T-helper 1 cell treated with Interleukin-12 subunit alpha and Interleukin-12 subunit beta and Interleukin-4 antibody, amounts not matched to agents 30 ng/mL and 1 ng/mL, for 36 hours (primary cell): Measurements from ENCODE around the gene SCO1. TPM values are rescaled to one million over a fixed set of nuclear protein-coding genes. Genes with fewer than 3 reads are reported as not detected.

Experiments used
- intact Hi-C: fragments of 100-400 bp; cut with micrococcal nuclease; formaldehyde crosslinking; loops from one replicate; pipeline ENCODE4 v1.15.1; 2024
- total RNA-seq: library from RNA; stranded (reverse); gene quantifications from 2 replicates; pipeline ENCODE4 v1.2.3, GENCODE V29; 2022

SCO1 gene
- total RNA-seq, 1 donor from 2014 or later, result 28.1 TPM

DNA sequence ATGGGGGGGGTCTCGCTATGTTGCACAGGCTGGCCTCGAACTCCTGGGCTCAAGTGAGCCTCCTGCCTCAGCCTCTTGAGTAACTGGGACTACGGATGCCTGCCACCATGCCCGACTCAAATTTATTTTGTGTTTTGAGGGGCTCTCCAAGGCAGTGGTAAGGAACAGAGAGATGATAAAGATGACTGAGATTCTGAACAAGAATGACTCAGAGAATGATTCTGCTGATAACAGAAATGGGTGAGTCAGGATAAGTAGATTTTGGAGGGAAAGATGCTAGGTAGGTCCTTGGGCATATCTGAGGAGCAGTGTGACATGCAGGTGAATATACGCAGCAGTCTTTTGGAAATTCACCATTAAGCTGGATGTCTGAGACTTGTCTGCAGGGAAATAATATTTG, 29.9 kb upstream of the SCO1 start:
- intact Hi-C loops, result no loop called here

DNA sequence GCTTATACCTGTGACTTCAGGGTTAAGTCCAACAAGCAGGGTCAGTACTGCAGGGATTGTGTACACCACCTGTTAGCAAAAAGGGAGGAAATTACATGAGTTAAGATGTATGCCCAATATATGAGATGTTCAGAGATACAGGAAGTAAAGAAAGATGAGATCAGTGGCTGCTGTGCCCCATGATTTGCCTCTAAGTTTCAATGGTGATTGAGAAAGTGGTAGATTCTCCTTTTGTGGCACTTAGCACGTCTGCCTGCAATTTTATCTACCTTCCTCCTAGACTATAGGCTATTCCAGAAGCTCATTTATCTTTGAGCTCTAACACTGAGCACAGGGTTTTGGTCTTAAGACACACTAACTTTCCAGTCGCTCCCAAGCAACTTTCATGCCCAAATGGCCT, 28.9 kb upstream of the SCO1 start:
- intact Hi-C loops, result no loop called here

- intact Hi-C loops, result no loop called here
These were observed 27.9 kb upstream of the SCO1 start for GRCh38 chr17:10725262-10725661.

DNA sequence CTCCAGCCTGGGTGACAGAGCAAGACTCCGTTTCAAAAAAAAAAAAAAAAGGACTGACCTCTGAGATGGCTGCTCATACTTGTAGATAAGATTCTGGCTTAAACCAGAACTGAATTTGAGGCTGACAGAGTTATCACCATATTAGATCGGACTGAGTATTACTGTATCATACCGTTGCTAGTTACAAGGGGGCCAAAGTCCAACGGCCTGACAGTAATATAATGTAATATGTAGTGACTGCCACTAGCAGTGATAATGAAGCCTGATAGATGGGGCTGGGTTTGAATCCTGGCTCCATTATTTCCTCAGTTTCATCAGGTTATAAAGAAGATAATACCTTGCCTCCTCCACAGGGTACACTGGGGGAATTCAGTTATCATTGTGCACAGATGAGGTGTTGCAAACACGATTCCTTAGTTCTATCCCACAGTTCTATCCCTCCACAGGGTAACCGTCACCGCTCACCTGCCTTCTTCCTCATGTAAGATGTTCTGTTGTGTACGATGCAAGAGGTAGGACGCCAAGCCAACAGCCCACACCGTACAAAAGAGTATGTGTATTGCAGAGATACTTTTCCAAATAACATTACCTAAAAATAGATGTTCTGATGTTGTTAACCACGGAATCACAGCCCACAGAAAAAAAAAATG, 27.3 kb upstream of the SCO1 start:
- intact Hi-C loops, result no loop called here

GRCh38 chr17:10718547-10718946, 21.2 kb upstream of the SCO1 start:
- intact Hi-C loops, result no loop called here

DNA sequence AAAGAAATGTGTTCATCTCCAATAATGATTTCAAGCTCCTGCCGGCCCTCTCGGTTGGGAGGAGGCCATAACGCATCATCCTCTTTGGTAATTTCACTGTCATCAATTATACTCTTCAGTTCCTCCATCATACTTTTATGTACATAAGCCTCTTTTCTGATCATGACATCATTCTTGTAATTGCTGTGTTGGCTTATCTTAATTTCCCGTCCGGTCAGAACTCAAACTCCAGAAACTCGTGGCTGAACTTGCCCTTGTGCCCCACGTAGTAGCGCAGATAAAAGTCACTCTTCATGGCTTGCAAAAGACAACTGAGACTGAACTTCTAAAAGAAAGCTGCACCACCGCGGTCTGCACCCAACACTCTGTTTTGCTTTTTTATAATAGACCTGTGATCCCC, 18.9 kb upstream of the SCO1 start:
- intact Hi-C loops, result no loop called here

- intact Hi-C loops, result no loop called here
These were observed 16.0 kb upstream of the SCO1 start for GRCh38 chr17:10713318-10713717.

DNA sequence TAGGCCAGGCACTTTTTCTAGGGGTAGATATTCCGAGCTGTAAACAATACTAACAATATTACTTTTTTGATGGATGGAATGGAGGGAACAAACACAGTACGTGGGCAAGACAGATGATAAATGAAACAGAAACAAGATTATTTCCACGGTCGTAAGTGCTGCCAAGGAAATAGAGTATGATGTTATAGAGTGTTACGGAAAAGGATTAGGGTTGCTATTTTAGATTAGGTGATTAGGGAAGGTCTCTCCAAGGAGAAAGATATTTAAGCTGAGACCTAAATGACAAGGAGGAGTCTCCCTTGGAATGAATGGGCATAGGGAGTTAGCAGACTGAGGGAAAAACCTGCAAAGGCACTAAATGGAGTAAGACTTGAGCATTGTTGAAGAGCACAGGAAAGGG, 8.4 kb upstream of the SCO1 start:
- intact Hi-C loops, result no loop called here

DNA sequence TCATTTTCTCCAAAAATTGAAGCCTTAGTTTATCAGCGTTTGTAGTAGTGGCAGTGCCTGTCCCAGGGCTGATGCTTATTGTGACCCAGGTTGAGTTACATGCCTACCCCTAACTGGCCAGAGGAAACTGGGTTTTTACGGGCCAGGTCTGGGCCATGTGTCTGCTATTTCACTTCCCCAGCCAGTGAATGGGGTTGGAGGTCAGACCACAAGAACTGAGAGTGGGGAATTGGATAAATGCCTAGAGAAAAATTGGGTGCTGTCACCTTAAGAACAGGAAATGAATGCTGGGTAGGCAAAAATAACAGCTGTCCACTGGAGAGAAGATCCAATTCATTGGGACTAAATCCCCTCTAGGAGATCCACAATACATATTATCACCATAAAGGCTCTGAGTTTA, 5.2 kb upstream of the SCO1 start:
- intact Hi-C loops, result no loop called here

GRCh38 chr17:10699856-10700255, 2.5 kb upstream of the SCO1 start:
- intact Hi-C loops, result loop anchor here (5.0 kb wide), 2 partner anchors 53 to 1123 kb away; partner anchors contain the start of genes CFAP52 and STX8

DNA sequence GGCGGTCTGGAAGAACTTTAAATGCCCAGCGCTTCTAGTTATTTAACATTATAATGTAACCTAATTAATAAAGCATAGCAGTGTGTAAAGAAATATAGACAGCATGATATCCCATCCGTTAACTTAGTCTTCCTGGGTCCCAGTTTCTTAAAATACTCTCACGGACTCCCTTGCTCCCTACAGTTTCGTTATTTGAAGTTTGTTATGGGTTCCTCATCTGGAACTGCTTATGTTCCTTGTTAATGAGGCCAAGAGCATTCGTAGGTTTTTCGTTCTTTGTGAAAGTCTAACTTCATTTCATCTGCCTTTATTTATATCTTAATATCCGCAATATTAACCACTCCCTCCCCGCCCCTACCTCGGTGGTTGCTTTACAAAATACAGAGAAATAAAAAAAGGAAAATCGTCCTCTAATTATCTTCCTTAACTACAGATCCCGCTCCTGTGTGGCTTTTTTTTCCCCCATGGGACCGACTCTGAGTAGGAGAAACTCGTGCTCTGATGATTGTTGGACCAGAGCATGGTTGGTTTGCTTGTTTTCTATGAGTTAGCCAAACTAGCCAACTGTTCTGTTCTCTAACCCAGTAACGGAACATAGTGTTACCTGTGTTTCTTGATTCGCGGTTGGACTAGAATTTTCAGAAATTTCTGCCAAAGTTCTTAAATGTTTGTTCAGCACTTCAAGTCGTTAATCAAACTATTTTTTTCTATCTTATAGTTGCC, 924 bp upstream of the SCO1 start:
- intact Hi-C loops, result loop anchor here (5.0 kb wide), 2 partner anchors 51 to 1121 kb away; partner anchors contain the start of genes CFAP52 and STX8

- intact Hi-C loops, result loop anchor here (1.0 to 5.0 kb wide), 4 partner anchors 11 to 1301 kb away; partner anchors contain the start of genes CFAP52, STX8 and ZNF18
These were observed 1.4 kb downstream of the SCO1 start for GRCh38 chr17:10695875-10696407.

GRCh38 chr17:10687499-10687898, 9.8 kb downstream of the SCO1 start:
- intact Hi-C loops, result no loop called here

DNA sequence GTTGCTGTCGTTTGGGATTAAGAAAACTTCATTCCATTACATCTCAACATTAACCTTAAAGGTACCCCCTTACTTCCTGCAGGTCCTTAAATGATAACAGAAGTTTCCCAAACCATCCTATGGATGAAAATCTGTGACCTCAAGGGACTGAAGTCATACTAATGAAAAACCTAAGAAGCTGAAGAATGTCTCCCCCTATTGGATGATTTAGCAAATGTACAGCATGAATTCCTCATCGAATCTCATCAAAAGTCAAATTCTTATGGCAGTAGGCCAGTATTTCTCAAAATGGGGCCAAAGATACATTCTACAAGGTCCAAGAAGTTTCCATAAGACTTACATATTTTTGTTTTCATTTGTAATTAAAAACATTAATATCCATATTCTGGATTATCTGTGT, 13.5 kb downstream of the SCO1 start:
- intact Hi-C loops, result loop anchor here (1.0 kb wide), 1 partner anchor 38 kb away; no protein-coding TSS in a partner anchor

GRCh38 chr17:10681866-10682446, 15.4 kb downstream of the SCO1 start:
- intact Hi-C loops, result no loop called here

DNA sequence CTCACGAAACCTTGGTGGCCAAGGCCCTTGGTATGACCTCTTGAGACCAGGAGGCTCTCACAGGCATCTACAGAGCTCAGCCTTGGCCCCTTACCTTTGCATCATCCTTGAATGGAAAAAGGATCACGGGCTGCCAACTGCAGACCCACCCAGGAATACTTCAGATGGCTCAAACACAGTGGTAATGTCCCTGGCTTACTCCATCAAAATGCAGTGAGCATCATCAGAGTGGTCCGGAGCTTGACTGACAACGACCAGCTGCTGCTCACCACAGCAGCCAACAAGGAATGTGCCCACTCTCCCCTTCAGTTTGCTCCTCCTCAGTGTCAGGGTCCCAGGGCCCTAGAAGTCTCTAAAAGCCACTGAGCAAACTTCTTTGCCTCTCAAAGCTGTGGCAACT, 22.6 kb downstream of the SCO1 start:
- intact Hi-C loops, result no loop called here

DNA sequence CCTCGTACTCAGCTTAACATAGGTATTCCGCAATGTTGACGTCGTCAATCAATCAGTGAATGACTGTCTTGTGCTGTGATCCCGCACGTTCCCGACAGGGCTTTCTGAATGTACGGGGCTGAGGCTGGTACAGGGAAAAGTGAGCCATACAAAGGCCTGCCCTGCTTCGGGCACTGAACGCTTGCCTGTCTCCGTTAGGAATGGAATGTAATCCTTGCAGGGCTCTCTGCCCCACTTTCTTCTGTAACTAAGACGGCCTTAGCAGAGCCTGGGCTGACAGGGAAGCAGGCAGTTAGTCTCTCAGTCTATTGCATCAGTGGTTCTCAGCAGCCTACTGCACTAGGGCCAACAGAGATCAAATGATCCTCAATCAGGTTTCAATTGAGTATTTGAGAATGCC, 24.0 kb downstream of the SCO1 start:
- intact Hi-C loops, result no loop called here

DNA sequence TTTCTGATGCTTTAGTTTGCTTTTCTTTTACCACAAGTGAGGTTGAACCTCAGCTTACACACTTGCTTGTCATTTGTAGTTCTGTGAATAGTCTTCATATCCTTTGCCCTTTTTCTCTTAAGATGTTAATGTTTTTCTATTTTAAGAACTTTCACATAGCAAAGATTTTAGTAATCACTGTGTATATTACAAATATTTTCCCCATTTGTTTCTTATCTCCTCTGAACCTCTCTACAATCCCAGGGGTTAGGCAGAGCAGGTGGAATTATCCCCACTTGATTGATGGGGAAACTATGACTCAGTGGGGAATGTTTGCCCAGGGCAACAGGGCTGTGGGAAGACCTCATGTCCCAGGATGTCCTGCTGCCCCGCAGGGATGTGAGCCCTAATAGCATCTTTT, 28.6 kb downstream of the SCO1 start:
- intact Hi-C loops, result no loop called here

GRCh38 chr17:10666906-10667305, 30.4 kb downstream of the SCO1 start:
- intact Hi-C loops, result no loop called here

- intact Hi-C loops, result no loop called here
These were observed 32.8 kb downstream of the SCO1 start for GRCh38 chr17:10664571-10664970.

DNA sequence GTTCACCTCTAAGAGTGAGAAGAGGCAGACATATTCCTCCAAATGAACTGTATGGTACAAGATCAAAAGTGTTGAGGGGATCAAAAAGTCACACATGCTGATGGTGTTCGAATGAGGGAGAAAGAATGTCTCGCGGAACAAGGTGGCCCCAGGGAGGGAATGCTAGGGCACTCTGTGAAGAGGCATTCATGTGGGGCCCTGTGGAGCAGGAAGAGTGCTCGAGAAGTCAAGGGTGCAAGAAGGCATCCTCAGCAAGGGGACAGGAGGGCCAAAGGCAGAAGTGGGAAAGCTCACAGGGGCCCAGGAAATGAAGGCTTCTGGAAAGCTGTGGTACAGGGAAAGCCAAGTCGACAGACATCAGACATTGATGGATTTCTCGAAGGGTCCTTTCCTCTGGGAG, 34.1 kb downstream of the SCO1 start:
- intact Hi-C loops, result no loop called here

DNA sequence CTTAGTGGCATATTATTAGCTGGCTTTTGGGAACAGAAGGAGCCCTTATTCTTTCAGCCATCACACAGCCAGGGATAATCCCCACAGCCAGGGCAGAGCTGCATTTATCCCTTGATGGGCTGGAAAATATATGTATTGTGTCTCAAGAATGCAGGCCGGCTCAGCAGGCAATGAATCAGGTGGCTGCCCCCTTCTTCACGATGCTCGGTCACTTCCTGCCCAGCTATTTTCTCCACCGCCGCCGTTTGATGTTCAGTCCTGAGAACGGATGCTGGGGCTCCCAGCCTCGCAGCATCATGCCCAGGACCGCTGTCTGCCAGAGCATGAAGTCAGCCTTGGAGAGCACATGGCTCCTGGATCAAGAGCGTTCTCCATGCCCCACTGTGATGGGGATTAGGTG, 35.9 kb downstream of the SCO1 start:
- intact Hi-C loops, result no loop called here
